Fibroblast of skin of scalp (primary cell): ENCODE results near the gene DNAJC13.

Experiments
- DNase-seq: peaks from one replicate; pipeline ENCODE4 v3.0.0-alpha.2; 2013

DNAJC13 gene

GRCh38 chr3:132488151-132488550 lies 70.8 kb downstream of the DNAJC13 start:
- no peak for DNase-seq

DNA sequence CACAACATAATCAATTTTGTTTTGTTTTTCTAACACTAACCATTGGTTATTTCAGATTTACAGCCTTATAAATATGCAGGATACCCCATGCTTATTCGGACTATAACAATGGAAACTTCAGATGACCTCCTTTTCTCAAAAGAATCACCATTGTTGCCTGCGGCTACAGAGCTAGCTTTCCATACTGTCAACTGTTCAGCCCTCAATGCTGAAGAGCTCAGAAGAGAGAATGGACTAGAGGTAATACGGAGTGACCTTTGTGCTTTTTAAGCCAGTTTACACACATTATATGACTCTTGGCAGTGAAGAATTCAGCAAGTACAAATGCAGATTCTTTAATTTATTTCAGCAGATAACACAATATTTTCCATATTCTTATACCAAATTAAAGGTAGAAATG lies 81.8 kb downstream of the DNAJC13 start:
- DNase-seq = no peak

DNA sequence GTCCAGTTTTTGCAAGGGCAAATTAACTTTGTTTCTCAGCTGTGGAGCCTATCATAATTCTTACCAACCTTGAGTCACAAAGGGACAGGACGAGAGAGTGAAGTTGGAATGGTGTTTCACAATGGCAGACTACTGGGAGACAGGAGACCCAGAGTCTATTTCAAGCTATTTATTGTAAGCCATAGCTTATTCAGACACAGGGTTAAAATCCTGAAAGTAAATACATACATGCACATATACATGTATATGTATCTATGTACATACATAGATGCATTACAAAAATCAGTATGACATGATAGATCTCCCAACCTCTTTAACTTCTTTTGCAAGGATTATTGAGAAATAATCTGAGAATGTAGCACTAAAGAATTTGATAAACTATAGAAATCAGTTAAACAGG lies 86.3 kb downstream of the DNAJC13 start:
- DNase-seq = no peak

DNA sequence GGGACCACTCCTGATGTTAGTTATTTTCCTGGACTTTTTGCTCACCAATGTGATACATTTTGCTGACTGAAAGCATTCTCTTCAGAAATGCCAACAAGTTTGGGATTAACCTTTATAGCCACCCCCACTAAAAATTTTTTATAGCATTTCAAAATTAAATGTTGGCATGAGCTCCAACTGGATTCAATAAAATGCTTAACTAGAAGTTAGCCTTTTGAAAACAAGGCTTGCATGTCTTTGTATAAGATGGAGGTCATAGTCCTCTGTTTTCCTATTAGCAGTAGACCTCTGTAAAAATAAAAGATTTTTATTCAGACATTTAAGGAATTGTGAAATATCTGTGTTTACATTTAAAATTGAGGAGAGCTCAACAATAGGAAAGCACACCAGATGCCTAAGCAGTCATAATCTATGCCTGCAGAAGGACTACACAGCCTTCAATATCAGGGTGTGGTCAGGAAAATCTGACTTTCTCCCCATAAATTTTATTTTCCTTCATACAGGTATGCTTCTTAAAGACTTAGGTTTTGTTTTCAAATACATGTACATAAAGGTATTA lies 87.2 kb downstream of the DNAJC13 start:
- DNase-seq = no peak

DNA sequence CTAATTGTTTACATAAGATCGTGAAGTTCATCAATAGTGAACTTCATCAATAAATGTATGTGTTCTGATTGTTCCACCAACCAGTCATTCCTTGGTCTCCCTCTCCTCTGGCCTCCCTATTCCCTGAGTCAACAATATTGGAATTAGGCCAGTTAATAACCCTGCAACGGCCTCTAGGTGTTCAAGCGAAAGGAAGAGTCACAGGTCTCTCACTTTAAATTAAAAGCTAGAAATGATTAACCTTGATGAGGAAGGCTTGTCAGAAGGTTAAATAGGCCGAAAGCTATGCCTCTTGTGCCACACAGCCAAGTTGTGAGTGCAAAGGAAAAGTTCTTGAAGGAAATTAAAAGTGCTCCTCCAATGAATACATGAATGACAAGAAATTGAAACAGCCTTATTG lies 90.4 kb downstream of the DNAJC13 start:
- DNase-seq = no peak

GRCh38 chr3:132509096-132509495 lies 91.8 kb downstream of the DNAJC13 start:
- no peak for DNase-seq

DNA sequence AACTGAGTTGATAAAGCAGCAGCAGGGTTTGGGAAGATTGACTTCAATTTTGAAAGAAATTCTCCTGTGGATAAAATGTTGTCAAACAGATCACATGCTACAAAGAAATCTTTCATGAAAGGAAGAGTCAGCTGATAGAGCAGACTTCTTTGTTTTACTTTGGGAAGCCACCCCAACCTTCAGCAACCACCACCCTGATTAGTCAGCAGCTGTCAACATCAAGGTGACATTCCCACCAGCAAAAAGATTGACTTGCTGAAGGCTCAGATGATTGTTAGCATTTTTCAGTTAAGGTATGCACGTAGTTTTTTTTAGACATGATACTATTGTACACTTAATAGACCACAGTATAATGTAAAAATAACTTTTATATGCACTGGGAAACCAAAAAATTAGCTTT lies 92.2 kb downstream of the DNAJC13 start:
- DNase-seq = no peak

DNA sequence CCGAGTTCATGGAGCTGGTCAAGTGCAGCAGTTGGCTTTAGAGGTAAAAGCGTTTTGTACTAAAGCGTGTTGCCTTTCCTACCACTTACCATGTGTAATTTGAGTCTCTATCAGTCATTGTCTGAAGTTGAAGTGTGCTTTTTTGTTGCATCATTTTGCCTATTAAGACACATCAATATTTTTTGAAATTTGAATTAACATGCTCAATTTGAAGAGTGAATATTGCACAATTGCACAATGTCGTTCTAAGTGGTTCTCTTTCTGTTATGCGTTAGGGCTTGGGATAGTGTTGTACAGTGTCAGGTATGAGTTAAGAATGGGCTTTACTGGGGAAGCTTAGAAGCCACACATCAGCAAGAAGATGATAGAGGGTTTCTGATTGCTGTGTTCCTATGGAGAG lies 95.8 kb downstream of the DNAJC13 start:
- DNase-seq = no peak

DNA sequence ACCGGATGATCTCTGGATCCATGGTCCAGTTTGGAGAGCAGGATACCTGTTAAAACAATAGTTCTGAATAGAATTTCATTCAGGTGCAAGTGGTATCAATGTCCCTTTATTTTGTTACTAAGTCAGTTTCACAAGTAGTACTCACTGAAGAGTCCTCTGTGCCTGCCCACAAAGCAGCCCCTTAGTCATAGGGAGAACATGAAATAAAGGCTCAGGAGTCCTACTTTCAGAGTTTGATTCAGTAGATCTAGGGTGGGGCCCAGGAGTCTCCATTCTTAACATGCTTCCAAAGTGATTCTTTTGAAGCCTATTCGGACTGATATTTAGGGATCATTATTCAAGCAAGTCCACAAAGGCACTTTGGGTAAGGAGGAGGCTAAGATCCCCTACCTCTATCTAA lies 100.0 kb downstream of the DNAJC13 start:
- no peak for DNase-seq

- DNase-seq = no peak
These were observed 102.6 kb downstream of the DNAJC13 start for GRCh38 chr3:132519914-132520313.

DNA sequence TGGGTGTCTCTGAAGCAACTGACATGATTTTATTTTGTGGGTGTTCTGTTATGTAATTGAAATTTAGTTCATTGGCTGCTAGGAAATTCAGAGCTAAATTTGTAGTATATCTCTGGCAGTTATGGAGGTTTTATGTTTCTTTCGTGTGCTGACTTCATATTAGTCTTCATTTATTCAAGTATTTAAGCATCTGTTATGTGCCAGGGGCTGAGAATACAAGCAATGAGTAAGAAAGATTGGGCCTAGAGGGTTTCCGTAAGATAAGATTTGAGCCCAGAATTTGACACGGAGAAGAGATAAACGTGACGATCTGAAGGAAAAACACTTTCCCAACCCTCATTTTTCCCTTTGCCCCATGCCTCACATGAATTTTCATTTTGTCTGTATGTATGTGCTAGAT lies 104.6 kb downstream of the DNAJC13 start:
- DNase-seq = no peak

- no peak for DNase-seq
These were observed 105.1 kb downstream of the DNAJC13 start for GRCh38 chr3:132522353-132522752.

- DNase-seq = no peak
These were observed 113.3 kb downstream of the DNAJC13 start for GRCh38 chr3:132530624-132531023.

DNA sequence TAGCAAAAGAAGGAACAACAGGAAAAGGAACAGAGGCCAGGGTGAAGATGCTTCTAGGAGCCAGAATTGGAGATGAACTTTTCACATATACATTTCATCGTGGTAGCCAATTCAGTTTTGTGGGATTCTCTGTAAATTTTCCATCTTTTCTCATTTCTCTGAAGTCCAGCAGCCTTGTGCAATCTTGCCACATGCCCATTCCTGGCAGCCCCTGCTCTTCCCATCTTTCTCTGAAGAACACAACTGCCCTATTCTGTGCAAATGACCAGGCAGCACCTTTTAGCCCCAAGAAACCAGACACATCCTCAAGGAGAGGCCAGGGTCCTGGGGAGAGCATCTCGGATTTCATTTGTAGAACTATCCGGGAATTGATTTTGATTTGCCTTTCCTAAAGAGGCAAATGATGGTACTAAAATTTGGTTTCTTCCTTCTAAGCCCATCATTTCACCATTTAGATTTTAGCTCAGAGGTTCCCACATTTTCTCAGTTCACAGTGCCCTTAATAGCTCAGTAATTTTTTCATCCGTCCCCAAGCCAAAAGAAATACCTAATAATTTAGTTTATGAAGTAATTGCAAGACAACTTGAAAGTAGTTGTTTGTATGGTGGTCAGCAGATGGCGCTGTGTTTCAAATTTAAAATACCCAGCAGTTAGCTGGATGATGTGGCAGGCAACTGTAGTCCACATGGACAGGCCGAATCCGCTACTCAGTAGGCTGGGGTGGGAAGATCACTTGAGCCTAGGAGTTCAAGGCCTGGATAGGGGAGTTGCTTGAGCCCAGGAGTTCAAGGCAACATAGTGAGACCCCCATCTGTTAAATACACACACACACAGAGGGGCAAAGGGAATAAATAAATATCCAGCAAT lies 118.5 kb downstream of the DNAJC13 start:
- DNase-seq = peak; percentile 86

DNA sequence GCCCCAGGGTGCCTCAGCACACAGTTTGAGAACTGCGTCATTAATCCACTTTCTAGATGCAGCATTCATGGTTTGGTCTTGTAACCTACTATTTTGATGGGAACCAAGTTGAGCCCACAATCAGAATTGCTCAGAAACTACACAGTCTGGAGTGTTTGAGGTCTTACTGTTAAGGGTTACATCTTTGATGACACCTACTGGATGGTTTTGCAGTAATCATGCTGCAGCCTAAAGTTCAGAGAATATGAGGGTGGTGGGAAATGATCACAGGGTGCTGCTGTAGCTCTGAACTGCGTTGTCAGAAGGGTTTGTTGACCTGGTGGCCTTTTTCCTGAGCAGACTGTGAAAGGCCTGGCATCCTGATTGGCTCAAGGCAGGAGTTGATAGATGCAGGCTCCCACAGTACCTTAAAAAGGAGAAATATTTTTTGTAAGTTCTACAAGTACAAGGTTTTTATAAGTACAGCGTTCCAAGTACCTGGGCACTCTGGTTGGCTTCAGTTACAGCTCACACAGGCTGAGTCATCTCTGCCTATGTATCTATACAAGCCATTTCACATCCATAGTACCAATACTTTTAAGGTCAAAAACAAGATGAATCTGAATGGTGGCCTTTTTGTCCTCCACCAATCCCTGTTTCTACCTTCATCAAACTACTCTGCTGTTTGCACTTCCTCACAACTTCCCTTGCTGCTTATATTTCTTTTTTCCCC lies 119.3 kb downstream of the DNAJC13 start:
- peak; percentile 34 for DNase-seq

DNA sequence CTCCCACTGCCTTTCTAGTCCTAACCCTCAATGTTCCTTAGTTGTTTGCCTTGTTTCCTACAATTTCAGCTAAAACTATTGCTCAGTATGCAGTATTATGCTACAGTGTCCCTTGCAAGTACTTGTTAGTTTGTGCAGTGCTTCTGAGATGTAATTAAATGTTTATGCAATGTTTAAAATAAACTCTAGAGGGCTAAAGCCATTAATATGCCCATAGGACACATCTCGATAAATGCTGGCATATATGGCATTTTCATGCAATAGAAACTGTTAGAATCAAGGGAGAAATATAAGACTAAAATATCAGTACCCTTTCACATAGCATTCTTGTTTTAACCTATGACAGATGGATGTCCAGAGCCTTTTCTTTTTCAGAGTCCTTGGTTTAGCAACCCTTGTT lies 120.0 kb downstream of the DNAJC13 start:
- DNase-seq = no peak

- DNase-seq = no peak
These were observed 120.8 kb downstream of the DNAJC13 start for GRCh38 chr3:132538072-132538471.

DNA sequence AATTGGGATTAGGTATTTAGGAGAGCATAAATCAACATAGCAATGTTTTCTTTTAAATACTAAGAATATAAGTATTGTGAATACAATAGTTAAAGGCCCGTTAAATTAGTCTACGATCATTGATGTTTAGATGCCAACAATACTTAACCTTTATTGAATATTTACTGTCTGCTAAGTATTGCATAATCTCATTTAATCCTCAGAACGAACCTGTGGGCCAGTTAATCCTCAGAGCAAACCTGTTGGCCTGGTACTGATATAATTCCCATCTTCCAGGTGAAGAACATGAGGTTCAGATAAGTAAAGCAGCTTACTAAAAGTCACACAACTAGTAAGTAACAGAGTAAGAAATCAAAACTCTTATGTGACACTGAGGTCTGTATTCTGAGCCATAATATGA lies 122.4 kb downstream of the DNAJC13 start:
- DNase-seq = no peak

DNA sequence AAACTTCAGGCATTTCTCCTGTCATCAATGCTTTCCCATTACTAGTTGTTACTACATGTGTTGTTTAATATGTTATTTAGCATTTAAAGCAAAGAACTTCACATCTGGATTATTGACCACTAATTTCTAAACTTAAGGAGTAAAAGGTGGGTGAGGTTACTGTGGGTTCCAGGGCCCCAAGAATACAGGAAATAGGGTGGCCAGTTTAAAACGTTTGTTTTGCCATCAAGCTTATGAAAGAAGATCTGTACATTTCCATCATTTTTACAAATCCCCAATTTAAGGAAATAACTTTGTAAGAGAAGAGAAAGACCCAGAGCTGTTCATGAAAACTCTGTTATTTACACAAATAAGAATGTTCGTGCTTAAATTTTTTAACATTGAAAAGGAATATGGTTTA lies 125.3 kb downstream of the DNAJC13 start:
- DNase-seq = no peak

- DNase-seq = peak; percentile 87
These were observed 125.9 kb downstream of the DNAJC13 start for GRCh38 chr3:132543011-132543739.

- no peak for DNase-seq
These were observed 126.8 kb downstream of the DNAJC13 start for GRCh38 chr3:132544130-132544529.

DNA sequence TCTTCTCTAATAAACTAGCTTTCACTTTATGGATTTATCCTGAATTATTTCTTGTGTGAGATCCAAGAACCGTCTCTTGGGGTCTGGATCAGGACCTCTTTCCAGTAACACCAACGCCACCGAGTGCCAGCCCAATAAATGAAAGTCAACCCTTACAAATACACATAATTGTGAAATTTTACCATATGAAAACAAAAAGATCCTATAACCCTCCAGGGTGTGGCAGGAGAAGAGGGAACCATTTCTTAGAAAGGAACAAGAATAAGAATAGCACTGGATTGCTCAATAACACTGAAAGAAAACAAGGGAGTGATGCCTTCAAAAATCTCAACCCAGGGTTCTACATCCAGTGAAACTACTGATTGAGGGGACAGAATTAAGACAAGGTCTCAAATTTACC lies 128.2 kb downstream of the DNAJC13 start:
- DNase-seq = no peak

DNA sequence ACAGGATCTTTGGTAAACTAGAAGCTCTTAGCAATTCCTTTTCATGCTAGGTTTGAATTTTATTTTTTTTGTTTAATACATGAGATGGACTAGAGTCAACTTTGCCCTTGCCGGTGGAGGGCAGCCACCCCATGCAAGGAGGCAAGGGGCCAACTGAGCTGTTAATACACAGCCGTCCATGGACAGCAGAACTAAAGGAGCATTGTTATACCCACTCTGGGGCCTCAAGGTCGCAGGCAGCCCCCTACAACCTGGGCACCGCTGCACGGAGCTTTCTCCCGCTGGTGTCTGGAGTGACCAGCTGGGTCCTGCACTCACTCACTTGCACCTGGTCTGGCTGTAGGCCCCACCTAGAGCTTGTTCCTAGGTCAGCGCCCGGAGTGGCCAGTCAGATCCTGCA lies 131.9 kb downstream of the DNAJC13 start:
- no peak for DNase-seq
